NCI-H1105 (cell line): ENCODE measurements around the gene LRRC43.
"Not testable (repeated sequence)": the region's sequence is repeated elsewhere in the genome, so short reads cannot be mapped to it uniquely, and the experiment has no call there.

Source experiments
- DNase-seq: peaks from one replicate; lab custom pipeline; 2025; lab: John Stamatoyannopoulos, UW

LRRC43 gene

DNA sequence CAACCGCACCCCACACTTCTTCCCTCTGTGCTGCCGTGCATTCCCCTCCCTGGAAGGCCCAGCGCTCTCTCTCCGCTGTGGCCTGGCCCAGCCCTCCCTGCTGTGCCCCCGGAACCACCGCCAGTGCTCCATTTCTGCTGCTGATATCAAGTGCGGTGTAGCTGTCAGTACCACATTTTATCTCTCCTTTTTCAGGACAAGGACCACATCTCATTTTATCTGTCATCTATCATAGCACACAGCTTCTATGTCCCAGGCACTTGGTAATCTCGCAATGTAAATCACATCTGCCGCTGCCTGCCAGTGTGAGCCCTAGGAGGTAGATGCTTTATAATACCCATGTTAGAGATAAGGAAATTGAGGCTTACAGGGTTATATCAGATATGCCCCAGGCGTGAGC is 27.2 kb upstream of the LRRC43 start:
- DNase-seq: no peak

- DNase-seq: no peak
These were observed 24.1 kb upstream of the LRRC43 start for GRCh38 chr12:122158700-122159285.

DNA sequence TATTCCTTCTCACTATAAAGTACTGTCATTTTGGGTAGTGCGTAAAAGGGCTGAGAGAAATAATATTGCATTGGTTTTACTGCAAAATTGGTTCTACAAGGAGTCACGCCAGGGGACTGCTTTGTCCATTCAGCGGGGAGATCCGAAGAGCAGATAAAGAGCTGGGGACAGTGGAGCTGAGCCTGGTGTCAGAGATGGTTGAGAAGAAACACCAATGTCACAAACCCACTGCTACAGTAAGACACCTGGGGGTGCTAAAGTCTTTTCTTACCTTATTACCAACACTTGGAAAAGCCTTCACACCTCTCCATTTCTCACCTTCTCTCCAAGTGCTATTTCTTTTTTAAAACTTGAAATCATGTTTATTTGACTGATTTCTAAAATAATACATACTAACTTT is 23.0 kb upstream of the LRRC43 start:
- DNase-seq: no peak

GRCh38 chr12:122160761-122161160 is 22.2 kb upstream of the LRRC43 start:
- DNase-seq: no peak

DNA sequence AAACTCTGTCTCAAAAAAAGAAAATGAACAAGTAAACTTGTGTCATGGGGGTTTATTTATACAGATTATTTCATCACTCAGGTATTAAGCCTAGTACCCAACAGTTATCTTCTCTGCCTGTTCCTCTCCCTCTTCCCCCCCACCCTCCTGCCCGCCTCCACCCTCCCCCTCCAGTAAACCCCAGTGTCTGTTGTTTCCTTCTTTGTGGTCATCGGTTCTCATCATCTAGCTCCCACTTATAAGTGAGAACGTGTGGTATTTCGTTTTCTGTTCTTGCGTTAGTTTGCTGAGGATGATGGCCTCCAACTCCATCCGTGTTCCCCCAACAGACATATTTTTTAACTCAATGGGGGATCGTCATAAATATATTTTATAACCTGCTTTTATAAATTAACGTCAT is 21.2 kb upstream of the LRRC43 start:
- DNase-seq: no peak

DNA sequence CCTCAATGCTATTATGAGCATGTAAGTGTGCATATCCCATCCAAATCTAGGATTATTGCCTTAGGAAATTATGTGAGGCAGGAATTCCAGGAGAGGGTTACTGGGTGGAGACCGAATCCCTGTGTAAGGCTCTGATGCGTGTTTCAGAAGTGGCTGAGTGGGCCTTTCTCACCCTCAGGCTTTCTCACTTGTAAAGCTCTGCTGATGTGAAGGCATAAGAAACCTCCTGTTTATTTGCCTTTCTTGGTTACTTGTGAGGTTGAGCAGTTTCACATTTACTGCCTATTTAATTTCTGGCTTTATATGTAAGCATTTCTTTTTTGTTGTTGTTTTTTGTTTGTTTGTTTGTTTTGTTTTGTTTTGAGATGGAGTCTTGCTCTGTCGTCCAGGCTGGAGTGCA is 19.9 kb upstream of the LRRC43 start:
- DNase-seq: no peak

DNA sequence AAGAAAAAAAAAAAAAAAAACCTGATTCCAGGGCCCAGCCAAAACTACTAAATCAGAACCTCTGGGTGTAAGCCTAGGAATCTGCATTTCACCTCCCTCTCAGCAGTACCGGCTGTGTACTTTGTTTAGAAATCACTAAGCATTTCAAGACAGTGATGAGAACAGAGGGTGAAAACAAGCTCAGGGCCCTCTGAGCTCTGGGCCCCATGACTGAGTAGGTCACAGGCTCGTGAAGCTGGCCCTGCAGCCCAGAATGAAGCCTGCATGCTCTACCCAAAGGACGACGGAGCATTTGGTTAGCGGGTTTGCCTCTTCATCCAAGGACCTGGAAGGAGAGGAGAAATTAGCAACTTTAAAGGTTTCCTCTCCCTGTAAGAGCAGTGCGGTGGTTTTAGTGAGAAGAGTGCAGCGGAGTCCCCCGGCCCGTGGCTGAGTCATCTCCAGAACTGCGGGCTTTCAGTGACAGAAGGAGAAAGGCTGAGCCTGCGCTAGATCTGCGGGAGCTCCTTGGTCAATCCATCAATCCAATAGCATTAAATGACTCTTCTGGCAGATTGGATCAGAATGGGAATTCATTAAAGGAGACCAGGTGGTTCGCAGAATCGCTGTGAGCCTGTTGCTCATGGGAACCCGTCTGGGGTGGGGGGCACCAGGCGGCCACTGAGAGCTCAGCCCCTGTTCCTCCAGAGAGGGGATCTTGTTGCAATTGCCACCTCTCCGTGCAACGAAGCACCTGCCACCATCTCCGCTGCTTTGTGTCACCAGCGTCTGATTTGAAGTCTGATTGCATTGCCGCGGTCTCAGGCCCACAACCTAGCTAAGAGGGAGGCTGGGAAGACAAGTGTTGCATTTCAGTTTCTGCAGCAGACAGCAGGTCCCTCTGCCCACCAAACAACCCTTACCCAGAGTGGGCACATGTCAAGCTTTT is 16.2 kb upstream of the LRRC43 start:
- no peak for DNase-seq

DNA sequence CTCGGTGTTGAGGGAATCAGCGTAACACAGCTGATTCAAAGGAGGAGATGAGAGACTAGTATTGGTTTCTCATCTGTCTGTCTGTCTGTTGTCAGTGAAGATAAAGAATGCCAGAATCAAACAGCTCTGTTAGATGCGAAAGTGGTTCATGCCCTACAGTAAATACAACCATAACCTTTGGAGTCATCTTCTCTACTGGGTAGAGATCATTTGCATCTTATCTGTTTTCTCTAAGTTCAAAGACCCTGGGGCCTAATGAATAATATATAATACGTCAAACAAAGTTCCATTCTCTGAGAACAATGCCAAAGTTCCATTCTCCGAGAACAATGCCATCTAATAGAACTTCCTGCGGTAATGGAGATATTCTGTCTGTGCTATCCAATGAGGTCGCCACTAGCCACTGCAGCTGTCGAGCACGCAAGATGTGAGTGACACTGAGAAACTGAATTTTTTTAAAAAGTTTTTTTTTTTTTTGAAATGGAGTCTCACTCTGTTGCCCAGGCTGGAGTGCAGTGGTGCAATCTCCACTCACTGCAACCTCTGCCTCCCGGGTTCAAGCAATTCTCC is 15.5 kb upstream of the LRRC43 start:
- no peak for DNase-seq

GRCh38 chr12:122168492-122168891 is 14.4 kb upstream of the LRRC43 start:
- no peak for DNase-seq

DNA sequence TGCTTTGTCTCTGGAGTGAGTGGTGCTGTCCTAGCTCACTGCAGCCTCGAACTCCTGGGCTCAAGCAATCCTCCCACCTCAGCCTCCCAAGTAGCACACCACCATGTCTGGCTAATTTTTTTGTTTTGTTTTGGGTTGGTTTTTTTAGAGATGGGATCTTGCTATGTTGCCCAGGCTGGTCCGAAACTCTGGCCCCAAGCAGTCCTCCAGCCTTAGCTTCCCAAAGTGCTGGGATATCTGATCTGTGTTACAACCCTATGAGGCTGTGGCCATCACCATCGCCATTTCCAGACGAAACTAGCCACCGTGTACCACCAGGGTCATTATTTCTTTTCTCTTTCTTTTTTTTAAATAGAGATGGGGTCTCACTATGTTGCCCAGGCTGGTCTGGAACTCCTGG is 11.5 kb upstream of the LRRC43 start:
- DNase-seq: no peak

- no peak for DNase-seq
These were observed 10.5 kb upstream of the LRRC43 start for GRCh38 chr12:122172262-122172939.

GRCh38 chr12:122174155-122174845 is 8.6 kb upstream of the LRRC43 start, which contains the start of gene IL31:
Gene IL31 (minus strand): TSS chr12:122174221. CDS start chr12:122174172, 49 bp downstream.
- DNase-seq: no peak

GRCh38 chr12:122176473-122176872 is 6.5 kb upstream of the LRRC43 start:
- DNase-seq: not testable (repeated sequence)

DNA sequence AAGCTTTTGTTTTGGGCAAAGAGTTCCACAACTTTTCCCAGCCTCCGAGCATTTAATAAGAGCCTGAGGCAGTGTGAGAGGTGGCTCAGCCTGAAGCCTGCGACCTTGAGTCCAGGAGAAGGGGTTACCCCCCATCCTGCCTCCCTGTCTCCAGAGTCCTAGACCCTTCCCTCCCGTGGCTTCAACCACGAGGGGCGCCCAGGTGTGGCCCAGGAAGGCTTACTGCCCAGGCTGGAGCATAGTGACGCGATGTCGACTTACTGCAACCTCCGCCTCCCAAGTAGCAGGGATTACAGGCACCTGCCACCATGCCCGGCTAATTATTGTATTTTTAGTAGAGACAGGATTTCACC is 641 bp downstream of the LRRC43 start:
- DNase-seq: no peak

- no peak for DNase-seq
These were observed 1.6 kb downstream of the LRRC43 start for GRCh38 chr12:122184517-122184916.

GRCh38 chr12:122185079-122185478 is 2.2 kb downstream of the LRRC43 start:
- DNase-seq: no peak

GRCh38 chr12:122185494-122186082 is 2.7 kb downstream of the LRRC43 start:
- DNase-seq: no peak

DNA sequence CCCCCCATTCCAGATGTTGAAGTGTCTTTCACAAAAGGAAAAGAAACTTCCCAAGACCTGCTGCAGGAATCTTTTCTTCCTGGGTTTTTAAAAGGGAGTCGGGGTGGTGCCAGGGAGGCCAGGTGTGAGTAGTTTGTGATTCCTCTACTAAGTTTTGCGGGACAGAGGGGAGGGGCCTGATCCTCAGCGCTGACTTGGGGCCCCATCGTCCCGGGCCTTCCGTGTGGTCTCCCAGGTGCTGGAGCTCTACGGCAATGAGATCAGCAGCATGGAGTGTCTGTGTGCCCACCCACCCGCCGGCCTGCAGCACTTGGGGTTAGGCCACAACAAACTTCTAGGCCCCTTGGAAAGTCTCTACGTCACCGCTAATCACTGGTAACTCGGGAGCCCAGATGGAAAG is 4.5 kb downstream of the LRRC43 start:
- DNase-seq: no peak

DNA sequence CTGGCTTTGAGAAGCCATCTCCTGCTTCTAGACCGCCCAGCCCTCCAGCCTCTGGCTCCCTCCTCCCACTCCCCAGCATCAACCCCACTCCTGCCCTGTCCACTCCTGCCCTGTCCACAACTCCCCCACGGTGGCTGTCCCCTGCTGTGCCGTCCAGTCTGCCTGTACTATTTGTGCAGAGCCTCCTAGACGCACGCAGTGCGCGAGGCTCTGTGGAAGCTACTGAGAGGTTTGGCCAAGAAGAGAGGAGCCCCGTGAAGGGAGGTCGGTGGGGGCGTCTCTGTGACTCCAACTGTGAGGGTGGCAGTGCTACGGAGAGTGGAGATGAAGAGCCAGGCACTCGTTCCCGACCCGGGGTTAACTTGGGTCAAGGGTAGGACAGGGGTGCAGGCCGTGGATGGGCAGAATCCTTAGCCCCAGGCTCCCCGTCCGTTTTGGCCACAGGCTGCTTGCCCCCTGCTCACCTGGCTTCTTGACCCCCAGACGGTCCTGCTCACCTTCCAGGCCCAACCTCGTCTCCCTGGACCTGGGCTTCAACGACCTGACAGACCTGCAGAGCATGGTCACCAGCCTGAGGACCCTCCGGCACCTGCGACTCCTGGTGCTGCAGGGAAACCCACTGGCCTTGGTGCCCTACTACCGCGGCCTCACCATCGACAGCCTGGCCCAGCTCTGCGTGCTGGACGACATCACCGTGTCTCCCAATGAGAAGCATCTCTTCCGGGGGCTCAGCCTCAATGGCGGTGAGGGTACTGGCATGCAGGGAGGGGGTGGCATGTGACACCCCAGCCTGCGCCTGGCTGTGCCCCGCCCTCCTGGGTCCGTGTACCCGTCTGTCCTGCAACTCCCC is 6.9 kb downstream of the LRRC43 start:
- no peak for DNase-seq

GRCh38 chr12:122190842-122191668 is 8.1 kb downstream of the LRRC43 start:
- no peak for DNase-seq
